ENCODE measurements around the gene CXCL17. TPM values are rescaled to one million over a fixed set of nuclear protein-coding genes. Genes with fewer than 3 reads are reported as not detected.
"Not testable (repeated sequence)": the region's sequence is repeated elsewhere in the genome, so short reads cannot be mapped to it uniquely, and the experiment has no call there.

The CXCL17 gene
- total RNA-seq, 1 donor from 2014 or later, result 0.48 TPM

DNA sequence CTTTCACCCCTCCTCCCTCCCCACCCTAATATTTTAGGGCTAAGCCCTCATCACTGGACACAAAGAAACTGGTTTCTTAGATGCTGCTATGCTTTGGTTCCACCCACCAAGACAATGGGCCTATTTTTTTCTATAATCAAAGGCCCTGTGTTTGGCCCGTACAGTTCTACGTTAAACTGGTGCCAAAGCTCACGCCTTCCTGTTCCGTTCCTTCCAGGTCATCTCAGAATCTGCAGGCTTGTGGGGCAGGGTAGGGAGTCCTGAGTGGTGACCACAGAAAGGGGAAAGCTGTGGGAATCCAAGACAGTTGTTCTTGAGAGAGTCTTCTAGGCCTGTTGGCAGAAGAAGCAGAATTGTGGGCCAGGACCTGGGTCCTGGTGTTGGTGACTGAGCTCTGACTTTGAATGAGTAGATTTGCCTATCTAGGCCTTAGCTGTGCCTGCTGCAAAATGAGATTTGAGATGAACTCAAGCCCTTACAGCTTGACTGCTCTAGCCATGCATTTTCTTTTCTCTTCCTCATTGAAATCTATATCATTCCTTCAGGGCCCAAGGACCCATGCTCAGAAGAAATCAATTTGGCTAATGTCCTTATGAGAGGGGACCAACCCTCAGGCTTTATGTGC is 19.1 kb upstream of the CXCL17 start:
- no peaks in the 10 kb centered on the region for H3K9me3 Mint-ChIP-seq (ENCODE audit: low read depth)
- peaks cover 11% of the 10 kb centered on the region for H3K4me1 Mint-ChIP-seq (ENCODE audit: low read depth)
- H3K36me3 Mint-ChIP-seq (ENCODE audit: insufficient read depth), result peaks cover 2% of the 10 kb centered on the region
- H3K4me3 Mint-ChIP-seq (ENCODE audit: low read depth), result no peak overlapping the region
- peaks cover under 1% of the 10 kb centered on the region for H3K27me3 Mint-ChIP-seq
- no peak overlapping the region for H3K27ac Mint-ChIP-seq
- TF ChIP-seq, protein P1, sequence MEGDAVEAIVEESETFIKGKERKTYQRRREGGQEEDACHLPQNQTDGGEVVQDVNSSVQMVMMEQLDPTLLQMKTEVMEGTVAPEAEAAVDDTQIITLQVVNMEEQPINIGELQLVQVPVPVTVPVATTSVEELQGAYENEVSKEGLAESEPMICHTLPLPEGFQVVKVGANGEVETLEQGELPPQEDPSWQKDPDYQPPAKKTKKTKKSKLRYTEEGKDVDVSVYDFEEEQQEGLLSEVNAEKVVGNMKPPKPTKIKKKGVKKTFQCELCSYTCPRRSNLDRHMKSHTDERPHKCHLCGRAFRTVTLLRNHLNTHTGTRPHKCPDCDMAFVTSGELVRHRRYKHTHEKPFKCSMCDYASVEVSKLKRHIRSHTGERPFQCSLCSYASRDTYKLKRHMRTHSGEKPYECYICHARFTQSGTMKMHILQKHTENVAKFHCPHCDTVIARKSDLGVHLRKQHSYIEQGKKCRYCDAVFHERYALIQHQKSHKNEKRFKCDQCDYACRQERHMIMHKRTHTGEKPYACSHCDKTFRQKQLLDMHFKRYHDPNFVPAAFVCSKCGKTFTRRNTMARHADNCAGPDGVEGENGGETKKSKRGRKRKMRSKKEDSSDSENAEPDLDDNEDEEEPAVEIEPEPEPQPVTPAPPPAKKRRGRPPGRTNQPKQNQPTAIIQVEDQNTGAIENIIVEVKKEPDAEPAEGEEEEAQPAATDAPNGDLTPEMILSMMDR (IDR thresholded peaks at IDR 0.05; ENCODE audit: unreplicated experiment), result no peak
- DNase-seq (ENCODE audit: low spot score, unreplicated experiment), result no peak

- not testable (repeated sequence) for DNase-seq (ENCODE audit: low spot score, unreplicated experiment); H3K9me3 Mint-ChIP-seq (ENCODE audit: low read depth); H3K27me3 Mint-ChIP-seq; H3K36me3 Mint-ChIP-seq (ENCODE audit: insufficient read depth); H3K27ac Mint-ChIP-seq; H3K4me3 Mint-ChIP-seq (ENCODE audit: low read depth); H3K4me1 Mint-ChIP-seq (ENCODE audit: low read depth)
These were observed 18.5 kb upstream of the CXCL17 start for GRCh38 chr19:42461231-42461630.

DNA sequence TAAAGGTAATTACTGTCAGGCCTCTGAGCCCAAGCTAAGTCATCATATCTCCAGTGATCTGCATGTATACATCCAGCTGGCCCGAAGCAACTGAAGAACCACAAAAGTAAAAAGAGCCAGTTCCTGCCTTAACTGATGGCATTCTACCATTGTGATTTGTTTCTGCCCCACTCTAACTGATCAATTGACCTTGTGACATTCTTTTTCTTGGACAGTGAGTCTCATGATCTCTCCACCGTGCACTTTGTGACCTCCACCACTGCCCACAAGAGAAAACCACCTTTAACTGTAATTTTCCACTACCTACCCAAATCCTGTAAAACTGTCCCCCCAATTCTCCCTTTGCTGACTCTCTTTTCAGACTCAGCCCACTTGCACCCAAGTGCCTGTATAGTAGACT is 17.2 kb upstream of the CXCL17 start:
- no peak overlapping the region for H3K27ac Mint-ChIP-seq
- H3K4me3 Mint-ChIP-seq (ENCODE audit: low read depth), result no peak overlapping the region
- H3K27me3 Mint-ChIP-seq, result no peaks in the 10 kb centered on the region
- no peak for DNase-seq (ENCODE audit: low spot score, unreplicated experiment)
- peaks cover 15% of the 10 kb centered on the region for H3K4me1 Mint-ChIP-seq (ENCODE audit: low read depth)
- peaks cover 2% of the 10 kb centered on the region for H3K36me3 Mint-ChIP-seq (ENCODE audit: insufficient read depth)
- no peaks in the 10 kb centered on the region for H3K9me3 Mint-ChIP-seq (ENCODE audit: low read depth)
- TF ChIP-seq, protein P1 (IDR thresholded peaks at IDR 0.05; ENCODE audit: unreplicated experiment), result no peak

- no peak for DNase-seq (ENCODE audit: low spot score, unreplicated experiment)
- Mint-ChIP-seq H3K4me1 (ENCODE audit: low read depth) (peaks cover 16% of the 10 kb centered on the region), H3K27ac (peak overlapping the region; percentile 87)
These were observed 12.9 kb upstream of the CXCL17 start for GRCh38 chr19:42455621-42456081.

DNA sequence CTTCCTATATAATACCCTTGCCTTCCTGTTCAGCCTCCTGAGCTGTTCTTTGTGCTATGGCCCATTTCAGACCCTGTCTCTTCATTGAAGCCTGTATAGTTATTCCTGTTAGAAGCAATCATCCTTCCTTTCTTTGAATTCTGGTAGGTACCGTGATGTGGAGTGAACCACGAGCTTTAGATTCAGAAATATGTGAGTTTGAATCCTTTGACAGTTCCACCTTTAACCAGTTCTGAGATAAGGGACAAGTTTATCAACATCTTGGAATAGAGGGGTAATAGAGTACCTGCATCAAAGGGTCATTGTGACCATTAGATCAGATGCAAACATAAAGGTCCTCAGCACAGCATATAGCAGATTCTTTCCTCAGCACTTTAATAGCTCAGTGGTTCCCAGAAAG is 12.3 kb upstream of the CXCL17 start:
- Mint-ChIP-seq H3K27me3 (peaks cover 5% of the 10 kb centered on the region), H3K4me3 (ENCODE audit: low read depth) (no peak overlapping the region), H3K4me1 (ENCODE audit: low read depth) (peaks cover 14% of the 10 kb centered on the region), H3K27ac (peak overlapping the region; percentile 6), H3K9me3 (ENCODE audit: low read depth) (no peaks in the 10 kb centered on the region), H3K36me3 (ENCODE audit: insufficient read depth) (peaks cover 2% of the 10 kb centered on the region)
- no peak for DNase-seq (ENCODE audit: low spot score, unreplicated experiment)
- TF ChIP-seq, protein P1 (IDR thresholded peaks at IDR 0.05; ENCODE audit: unreplicated experiment), result no peak

More at GRCh38 chr19:42455621-42456081, 12.9 kb upstream of the CXCL17 start:
- peaks cover 5% of the 10 kb centered on the region for H3K27me3 Mint-ChIP-seq
- peaks cover 2% of the 10 kb centered on the region for H3K36me3 Mint-ChIP-seq (ENCODE audit: insufficient read depth)
- TF ChIP-seq, protein P1 (IDR thresholded peaks at IDR 0.05; ENCODE audit: unreplicated experiment), result no peak
- no peaks in the 10 kb centered on the region for H3K9me3 Mint-ChIP-seq (ENCODE audit: low read depth)
- H3K4me3 Mint-ChIP-seq (ENCODE audit: low read depth), result no peak overlapping the region

DNA sequence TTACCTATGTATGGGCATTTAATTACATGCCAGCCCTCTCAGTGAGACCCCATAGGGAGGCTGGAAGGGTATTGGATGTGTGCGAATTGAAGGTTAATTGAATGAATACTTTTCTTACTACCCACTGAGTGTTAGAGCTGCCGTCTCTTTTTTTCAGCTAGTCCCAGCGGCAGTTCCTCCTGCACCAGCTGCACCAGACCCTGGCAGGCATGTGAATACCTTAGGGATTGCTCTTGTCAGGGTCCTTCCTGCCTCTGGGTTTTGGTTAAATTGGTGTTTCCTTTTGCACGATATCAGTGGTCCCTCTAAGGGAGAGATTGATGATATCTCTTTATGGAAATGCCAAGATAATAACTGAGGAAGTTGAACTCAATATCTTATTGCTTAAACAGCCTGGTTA is 9.8 kb upstream of the CXCL17 start:
- no peak for DNase-seq (ENCODE audit: low spot score, unreplicated experiment)
- H3K27me3 Mint-ChIP-seq, result peaks cover 5% of the 10 kb centered on the region
- no peak overlapping the region for H3K27ac Mint-ChIP-seq
- TF ChIP-seq, protein P1 (IDR thresholded peaks at IDR 0.05; ENCODE audit: unreplicated experiment), result no peak
- no peak overlapping the region for H3K4me3 Mint-ChIP-seq (ENCODE audit: low read depth)
- H3K4me1 Mint-ChIP-seq (ENCODE audit: low read depth), result peaks cover 12% of the 10 kb centered on the region
- H3K36me3 Mint-ChIP-seq (ENCODE audit: insufficient read depth), result no peaks in the 10 kb centered on the region
- no peaks in the 10 kb centered on the region for H3K9me3 Mint-ChIP-seq (ENCODE audit: low read depth)

All from progenitor cell of endocrine pancreas (in vitro differentiated cells).